ENCODE measurements around the gene RANBP2.
"Not testable (repeated sequence)": the region's sequence is repeated elsewhere in the genome, so short reads cannot be mapped to it uniquely, and the experiment has no call there.

RANBP2 gene

DNA sequence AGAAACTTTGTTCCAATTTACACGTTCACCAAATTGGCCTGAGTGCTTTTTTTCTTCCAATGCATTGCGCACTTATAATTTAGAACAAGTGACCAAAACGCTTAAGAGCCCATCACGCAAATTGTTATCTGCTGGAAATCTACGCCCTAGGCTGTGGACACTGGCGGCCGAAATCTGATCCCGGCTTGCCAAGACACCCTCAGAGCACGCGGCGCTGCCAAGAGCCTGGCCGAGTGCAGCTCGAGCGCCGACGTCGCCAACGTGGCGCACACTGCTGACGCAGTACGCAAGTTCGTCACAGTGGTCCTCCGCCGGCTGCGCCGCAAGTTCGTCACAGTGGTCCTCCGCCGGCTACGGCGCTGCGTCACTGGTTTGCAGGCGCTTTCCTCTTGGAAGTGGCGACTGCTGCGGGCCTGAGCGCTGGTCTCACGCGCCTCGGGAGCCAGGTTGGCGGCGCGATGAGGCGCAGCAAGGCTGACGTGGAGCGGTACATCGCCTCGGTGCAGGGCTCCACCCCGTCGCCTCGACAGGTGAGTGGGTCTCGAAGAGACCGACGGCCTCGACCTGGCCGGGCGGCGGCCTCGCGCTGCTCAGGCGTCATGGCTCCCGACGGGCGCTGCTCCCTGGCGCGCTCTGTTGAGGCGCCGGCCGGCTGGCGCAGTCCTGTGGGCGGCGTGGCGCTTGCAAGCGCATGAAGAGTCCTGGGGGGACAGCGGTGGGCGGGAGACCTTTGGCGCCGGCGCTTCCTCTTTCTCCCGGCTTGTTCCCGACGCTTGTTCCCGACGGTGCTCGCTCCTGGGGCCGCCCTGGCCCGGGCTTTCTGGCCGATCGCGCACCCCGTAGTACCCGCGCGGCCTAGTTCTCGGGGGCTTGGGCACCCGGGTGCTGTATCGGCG, at the start of gene RANBP2:
Gene RANBP2 (plus strand): TSS at position 334 of the 896 bp plus-strand sequence. CDS start 125 bp downstream, at position 459.
- peak; percentile 91 to 92 for DNase-seq (ENCODE audit: low read depth in 2 of 2)

GRCh38 chr2:108670282-108670681, 49.0 kb upstream of the RANBP2 start:
- DNase-seq (ENCODE audit: low read depth in 2 of 2) = not testable (repeated sequence)

- DNase-seq (ENCODE audit: low read depth in 2 of 2) = not testable (repeated sequence)
Measured at GRCh38 chr2:108672200-108672805, 47.0 kb upstream of the RANBP2 start.

GRCh38 chr2:108676522-108676921, 42.8 kb upstream of the RANBP2 start:
- DNase-seq (ENCODE audit: low read depth in 2 of 2) = not testable (repeated sequence)

DNA sequence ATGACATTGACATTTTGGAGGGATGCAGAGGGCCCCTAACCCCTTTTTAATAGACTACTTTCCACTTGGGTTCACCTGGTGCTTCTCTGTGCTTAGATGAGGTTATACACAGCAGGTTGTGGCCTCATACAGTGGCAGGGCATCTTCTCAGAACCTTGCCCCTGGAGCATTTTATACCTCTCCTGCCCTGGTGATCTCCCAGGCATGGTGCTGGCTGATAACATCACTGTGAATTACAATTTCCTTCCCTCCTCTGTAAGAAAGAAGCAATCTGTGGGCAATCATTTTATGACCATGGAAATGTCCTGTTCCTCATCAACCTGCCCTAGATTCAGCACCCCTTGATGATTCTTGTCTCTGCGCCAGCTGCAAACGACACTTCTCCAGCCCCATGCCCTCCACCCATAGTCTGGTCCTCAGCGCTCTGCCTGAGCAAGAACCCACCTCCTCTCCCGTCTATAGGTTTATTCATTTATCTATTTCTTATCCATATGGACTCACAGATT, 42.0 kb upstream of the RANBP2 start:
- not testable (repeated sequence) for DNase-seq (ENCODE audit: low read depth in 2 of 2)

- not testable (repeated sequence) for DNase-seq (ENCODE audit: low read depth in 2 of 2)
Measured at GRCh38 chr2:108678198-108678651, 41.1 kb upstream of the RANBP2 start.

- DNase-seq (ENCODE audit: low read depth in 2 of 2) = not testable (repeated sequence)
Measured at GRCh38 chr2:108680805-108681204, 38.5 kb upstream of the RANBP2 start.

GRCh38 chr2:108688818-108689756, 30.2 kb upstream of the RANBP2 start:
- not testable (repeated sequence) for DNase-seq (ENCODE audit: low read depth in 2 of 2)

DNA sequence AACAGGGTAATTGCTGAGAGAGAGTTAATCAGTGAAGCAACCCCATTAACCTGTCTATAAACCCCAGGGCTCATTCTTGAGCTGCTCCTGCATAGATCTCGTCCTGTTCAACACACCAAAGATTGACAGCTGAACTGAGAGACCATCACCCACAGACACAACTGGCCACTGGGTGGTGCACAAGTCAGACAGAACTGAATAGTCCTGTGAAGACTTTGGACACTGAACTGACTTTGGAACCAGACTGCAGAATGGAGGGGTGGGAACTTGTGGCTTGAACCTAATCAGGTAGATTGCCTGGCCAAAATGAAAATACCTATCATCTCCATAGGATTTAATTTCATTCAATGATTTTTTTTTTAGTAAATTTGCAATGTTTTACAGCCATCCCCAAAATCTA, 29.3 kb upstream of the RANBP2 start:
- not testable (repeated sequence) for DNase-seq (ENCODE audit: low read depth in 2 of 2)

GRCh38 chr2:108691447-108691846, 27.8 kb upstream of the RANBP2 start:
- DNase-seq (ENCODE audit: low read depth in 2 of 2) = no peak

DNA sequence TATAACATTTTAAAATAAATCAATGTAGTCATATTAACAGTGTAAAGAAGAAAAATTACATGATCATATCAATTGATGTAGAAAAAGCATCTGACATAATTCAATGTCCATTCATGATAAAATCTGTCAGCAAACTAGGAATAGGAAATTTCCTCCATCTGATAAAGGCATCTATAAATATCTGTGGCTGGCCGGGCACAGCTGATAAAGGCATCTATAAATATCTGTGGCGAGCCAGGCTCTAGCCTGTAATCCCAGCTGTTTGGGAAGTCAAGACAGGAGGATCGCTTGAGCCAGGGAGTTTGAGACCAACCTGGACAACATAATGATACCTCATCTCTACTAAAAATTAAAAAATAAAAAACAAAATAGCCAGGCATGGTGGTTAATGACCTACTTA, 18.1 kb upstream of the RANBP2 start:
- DNase-seq (ENCODE audit: low read depth in 2 of 2) = no peak

- DNase-seq (ENCODE audit: low read depth in 2 of 2) = no peak
Measured at GRCh38 chr2:108701806-108702205, 17.5 kb upstream of the RANBP2 start.

DNA sequence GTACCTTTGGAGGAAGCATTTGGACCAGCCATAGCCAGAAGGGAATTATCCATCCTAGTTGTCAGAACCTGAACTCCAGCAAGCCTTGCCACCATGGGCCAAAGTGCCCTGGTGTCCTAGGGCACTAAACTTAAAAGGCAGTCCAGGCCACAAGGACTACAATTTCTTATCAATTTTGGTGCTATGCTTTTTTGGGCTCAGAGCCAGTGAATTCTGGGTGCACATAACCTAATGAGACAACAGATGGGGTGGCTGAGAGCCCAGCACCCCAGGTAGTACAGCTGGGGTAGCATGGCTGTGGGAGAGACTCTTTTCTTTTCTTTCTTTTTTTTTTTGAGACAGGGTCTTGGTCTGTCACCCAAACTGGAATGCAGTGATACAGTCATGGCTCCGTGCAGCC, 14.4 kb upstream of the RANBP2 start:
- no peak for DNase-seq (ENCODE audit: low read depth in 2 of 2)

GRCh38 chr2:108707300-108707699, 12.0 kb upstream of the RANBP2 start:
- no peak for DNase-seq (ENCODE audit: low read depth in 2 of 2)

GRCh38 chr2:108716971-108717370, 2.3 kb upstream of the RANBP2 start:
- not testable (repeated sequence) for DNase-seq (ENCODE audit: low read depth in 2 of 2)

DNA sequence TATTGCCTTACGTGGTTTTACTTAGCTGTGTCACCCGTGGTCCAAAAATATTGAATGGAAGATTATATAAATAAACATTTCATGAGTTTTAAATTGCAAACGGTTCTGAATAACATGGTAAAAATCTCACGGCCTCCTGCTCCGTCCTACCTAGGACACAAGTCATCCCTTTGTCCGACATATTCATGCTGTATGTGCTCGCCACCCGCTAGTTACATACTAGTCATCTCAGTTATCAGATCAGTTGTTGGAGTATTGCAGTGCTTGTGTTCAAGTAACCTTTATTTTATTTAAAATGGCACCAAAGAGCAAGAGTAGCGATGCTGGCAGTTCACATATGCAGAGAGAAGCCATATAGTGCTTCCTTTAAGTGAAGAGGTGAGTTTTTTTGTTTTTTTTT, 6.8 kb downstream of the RANBP2 start:
- DNase-seq (ENCODE audit: low read depth in 2 of 2) = not testable (repeated sequence)

DNA sequence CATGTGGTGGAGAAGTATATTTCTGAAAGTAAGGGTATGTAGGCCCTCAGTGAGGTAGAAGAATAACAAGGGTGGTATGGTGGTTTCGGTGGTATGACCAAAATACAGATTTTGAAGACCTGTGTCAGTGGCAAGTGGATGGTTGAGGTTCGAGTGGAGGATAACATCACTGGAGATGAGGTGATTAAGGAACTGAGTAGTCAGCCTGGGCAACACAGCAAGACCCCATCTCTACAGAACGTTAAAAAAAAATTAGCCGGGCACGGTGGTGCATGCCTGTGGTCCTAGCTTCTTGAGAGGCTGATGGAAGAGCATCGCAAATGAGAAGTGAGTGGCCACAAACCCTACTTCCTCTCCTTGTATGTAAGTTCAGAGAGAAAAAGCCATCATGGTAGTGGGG, 15.4 kb downstream of the RANBP2 start:
- DNase-seq (ENCODE audit: low read depth in 2 of 2) = not testable (repeated sequence)

DNA sequence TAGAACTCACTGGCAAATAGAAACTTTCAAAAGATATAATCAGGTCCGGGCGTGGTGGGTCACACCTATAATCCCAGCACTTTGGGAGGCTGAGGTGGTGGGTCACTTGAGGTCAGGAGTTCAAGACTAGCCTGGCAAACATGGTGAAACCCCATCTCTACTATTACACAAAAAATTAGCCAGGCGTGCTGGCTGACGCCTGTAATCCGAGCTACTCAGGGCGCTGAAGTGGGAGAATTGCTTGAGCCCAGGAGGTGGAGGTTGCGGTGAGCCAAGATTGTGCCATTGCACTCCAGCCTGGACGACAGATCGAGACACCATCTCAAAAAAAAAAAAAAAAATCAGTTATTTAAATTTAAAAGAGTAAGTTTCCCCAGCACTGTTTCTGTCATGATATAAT, 38.7 kb downstream of the RANBP2 start:
- DNase-seq (ENCODE audit: low read depth in 2 of 2) = not testable (repeated sequence)

GRCh38 chr2:108762618-108763017, 43.3 kb downstream of the RANBP2 start:
- not testable (repeated sequence) for DNase-seq (ENCODE audit: low read depth in 2 of 2)

DNA sequence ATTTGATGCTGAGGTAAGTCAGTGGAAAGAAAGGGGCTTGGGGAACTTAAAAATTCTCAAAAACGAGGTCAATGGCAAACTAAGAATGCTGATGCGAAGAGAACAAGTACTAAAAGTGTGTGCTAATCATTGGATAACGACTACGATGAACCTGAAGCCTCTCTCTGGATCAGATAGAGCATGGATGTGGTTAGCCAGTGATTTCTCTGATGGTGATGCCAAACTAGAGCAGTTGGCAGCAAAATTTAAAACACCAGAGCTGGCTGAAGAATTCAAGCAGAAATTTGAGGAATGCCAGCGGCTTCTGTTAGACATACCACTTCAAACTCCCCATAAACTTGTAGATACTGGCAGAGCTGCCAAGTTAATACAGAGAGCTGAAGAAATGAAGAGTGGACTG, 47.4 kb downstream of the RANBP2 start:
- DNase-seq (ENCODE audit: low read depth in 2 of 2) = not testable (repeated sequence)

DNA sequence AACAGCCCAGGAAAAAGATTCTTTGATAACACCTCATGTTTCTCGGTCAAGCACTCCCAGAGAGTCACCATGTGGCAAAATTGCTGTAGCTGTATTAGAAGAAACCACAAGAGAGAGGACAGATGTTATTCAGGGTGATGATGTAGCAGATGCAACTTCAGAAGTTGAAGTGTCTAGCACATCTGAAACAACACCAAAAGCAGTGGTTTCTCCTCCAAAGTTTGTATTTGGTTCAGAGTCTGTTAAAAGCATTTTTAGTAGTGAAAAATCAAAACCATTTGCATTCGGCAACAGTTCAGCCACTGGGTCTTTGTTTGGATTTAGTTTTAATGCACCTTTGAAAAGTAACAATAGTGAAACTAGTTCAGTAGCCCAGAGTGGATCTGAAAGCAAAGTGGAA, 48.6 kb downstream of the RANBP2 start:
- not testable (repeated sequence) for DNase-seq (ENCODE audit: low read depth in 2 of 2)
